Loucy (cell line): ENCODE measurements around the gene GNB1.

ENCODE experiments used
- H2AFZ ChIP-seq: fragments of 200-600 bp; sonication (generic); 2 replicates; pipeline ENCODE4 v1.6.0; 2016; ENCODE audit warnings: antibody characterized with exemption, mild to moderate bottlenecking, low read length, moderate library complexity
- H3F3A ChIP-seq: fragments of 200-600 bp; 2 replicates; pipeline ENCODE4 v1.6.0; 2016; ENCODE audit warnings: antibody characterized with exemption, low read depth, mild to moderate bottlenecking
- H3K27me3 ChIP-seq: fragments of 200-600 bp; sonication (generic); 2 replicates; pipeline ENCODE4 v1.6.1; 2014; ENCODE audit warnings: low read length, mild to moderate bottlenecking; ENCODE audit not compliant: insufficient read depth, poor library complexity, severe bottlenecking
- H3K36me3 ChIP-seq: fragments of 200-600 bp; sonication (generic); 2 replicates; pipeline ENCODE4 v1.6.1; 2016; ENCODE audit warnings: low read length; ENCODE audit not compliant: insufficient read depth
- H3K4me1 ChIP-seq: fragments of 200-600 bp; sonication (generic); 2 replicates; pipeline ENCODE4 v1.5.1; 2014; ENCODE audit warnings: low read length, mild to moderate bottlenecking; ENCODE audit not compliant: insufficient read depth, poor library complexity, severe bottlenecking
- H3K4me2 ChIP-seq: fragments of 200-600 bp; sonication (generic); 2 replicates; pipeline ENCODE4 v1.6.0; 2014; ENCODE audit warnings: antibody characterized with exemption, low read length, low read depth, mild to moderate bottlenecking; ENCODE audit not compliant: poor library complexity, severe bottlenecking
- H3K4me3 ChIP-seq: fragments of 200-600 bp; sonication (generic); 2 replicates; pipeline ENCODE4 v1.5.1; 2014; ENCODE audit warnings: low read length, mild to moderate bottlenecking, mixed read lengths; ENCODE audit not compliant: poor library complexity, severe bottlenecking
- H3K79me2 ChIP-seq: fragments of 200-600 bp; sonication (generic); 2 replicates; pipeline ENCODE4 v1.6.1; 2014; ENCODE audit warnings: low read length; ENCODE audit not compliant: insufficient read depth
- H3K9ac ChIP-seq: fragments of 200-600 bp; sonication (generic); 2 replicates; pipeline ENCODE4 v1.6.0; 2014; ENCODE audit warnings: mild to moderate bottlenecking, low read depth, low read length, moderate library complexity; ENCODE audit not compliant: poor library complexity, severe bottlenecking
- H3K9me2 ChIP-seq: fragments of 200-600 bp; sonication (generic); replicated peaks from 2 replicates; pipeline ENCODE4 v1.6.1; 2016; ENCODE audit warnings: low read depth, low read length, mixed read lengths
- H3K9me3 ChIP-seq: fragments of 200-600 bp; sonication (generic); 2 replicates; pipeline ENCODE4 v1.6.1; 2014; ENCODE audit warnings: mild to moderate bottlenecking, antibody characterized with exemption, low read length, low read depth; ENCODE audit not compliant: insufficient read depth
- H4K20me1 ChIP-seq: fragments of 200-600 bp; sonication (generic); 2 replicates; pipeline ENCODE4 v1.6.0; 2014; ENCODE audit warnings: antibody characterized with exemption, low read length, mild to moderate bottlenecking; ENCODE audit not compliant: insufficient read depth, poor library complexity, severe bottlenecking
- CTCF ChIP-seq: fragments of 200-600 bp; sonication (generic); conservative IDR thresholded peaks from 2 replicates; pipeline ENCODE4 v1.5.1; 2014; ENCODE audit warnings: mild to moderate bottlenecking, antibody characterized with exemption, low read length
- EZH2phosphoT487 ChIP-seq: fragments of 200-600 bp; IDR thresholded peaks from 2 replicates; pipeline ENCODE4 v1.6.1; 2018; ENCODE audit warnings: antibody characterized with exemption, mild to moderate bottlenecking, moderate library complexity, borderline replicate concordance

The GNB1 gene

GRCh38 chr1:1926886-1927660 lies 36.2 kb upstream of the GNB1 start:
- TF ChIP-seq CTCF = no peak
- Histone ChIP-seq H3K4me3 (no peak overlapping the region), H3K4me2 (no peak overlapping the region), H3K36me3 (no peaks in the 10 kb centered on the region), H3F3A (no peaks in the 10 kb centered on the region), H2AFZ (no peak overlapping the region), H3K27me3 (no peaks in the 10 kb centered on the region), H3K9me2 (no peaks in the 10 kb centered on the region), H3K79me2 (no peaks in the 10 kb centered on the region), H3K9ac (no peak overlapping the region), H4K20me1 (no peaks in the 10 kb centered on the region), H3K9me3 (no peaks in the 10 kb centered on the region), H3K4me1 (no peaks in the 10 kb centered on the region)

GRCh38 chr1:1926346-1926811 lies 35.5 kb upstream of the GNB1 start:
- Histone ChIP-seq H3K79me2 (no peaks in the 10 kb centered on the region), H3K9me2 (no peaks in the 10 kb centered on the region), H3K27me3 (no peaks in the 10 kb centered on the region), H3F3A (no peaks in the 10 kb centered on the region), H3K9ac (no peak overlapping the region), H3K9me3 (no peaks in the 10 kb centered on the region), H3K4me1 (no peaks in the 10 kb centered on the region), H3K36me3 (no peaks in the 10 kb centered on the region), H2AFZ (no peak overlapping the region), H3K4me2 (no peak overlapping the region), H3K4me3 (no peak overlapping the region), H4K20me1 (no peaks in the 10 kb centered on the region)
- no peak for TF ChIP-seq EZH2phosphoT487
- no peak for TF ChIP-seq CTCF

GRCh38 chr1:1925437-1926345 lies 34.8 kb upstream of the GNB1 start:
- no peak overlapping the region for H3K4me3 ChIP-seq
- H4K20me1 ChIP-seq = no peaks in the 10 kb centered on the region
- no peaks in the 10 kb centered on the region for H3K9me3 ChIP-seq
- H3F3A ChIP-seq = no peaks in the 10 kb centered on the region
- H2AFZ ChIP-seq = no peak overlapping the region
- H3K79me2 ChIP-seq = no peaks in the 10 kb centered on the region
- H3K9me2 ChIP-seq = no peaks in the 10 kb centered on the region
- TF ChIP-seq EZH2phosphoT487 = no peak
- H3K4me1 ChIP-seq = no peaks in the 10 kb centered on the region
- no peaks in the 10 kb centered on the region for H3K27me3 ChIP-seq
- no peaks in the 10 kb centered on the region for H3K36me3 ChIP-seq
- no peak overlapping the region for H3K4me2 ChIP-seq
- H3K9ac ChIP-seq = no peak overlapping the region
